ENCODE data around the gene ZKSCAN5. TPM values are rescaled to one million over a fixed set of nuclear protein-coding genes. Genes with fewer than 3 reads are reported as not detected.
A peak's percentile ranks its signal among the peaks of the same experiment; 100 is the strongest.

The ZKSCAN5 gene
- total RNA-seq, 2 experiments from 2014 or later, result 7.6 to 7.9 TPM

- CTCF ChIA-PET, result interaction anchor here (1.0 kb wide), 1 partner anchor 46 kb away, joined by 3 read pairs; the partner anchor contains the start of gene ZKSCAN5
- no peak for ATAC-seq
- TF ChIP-seq, protein P1, sequence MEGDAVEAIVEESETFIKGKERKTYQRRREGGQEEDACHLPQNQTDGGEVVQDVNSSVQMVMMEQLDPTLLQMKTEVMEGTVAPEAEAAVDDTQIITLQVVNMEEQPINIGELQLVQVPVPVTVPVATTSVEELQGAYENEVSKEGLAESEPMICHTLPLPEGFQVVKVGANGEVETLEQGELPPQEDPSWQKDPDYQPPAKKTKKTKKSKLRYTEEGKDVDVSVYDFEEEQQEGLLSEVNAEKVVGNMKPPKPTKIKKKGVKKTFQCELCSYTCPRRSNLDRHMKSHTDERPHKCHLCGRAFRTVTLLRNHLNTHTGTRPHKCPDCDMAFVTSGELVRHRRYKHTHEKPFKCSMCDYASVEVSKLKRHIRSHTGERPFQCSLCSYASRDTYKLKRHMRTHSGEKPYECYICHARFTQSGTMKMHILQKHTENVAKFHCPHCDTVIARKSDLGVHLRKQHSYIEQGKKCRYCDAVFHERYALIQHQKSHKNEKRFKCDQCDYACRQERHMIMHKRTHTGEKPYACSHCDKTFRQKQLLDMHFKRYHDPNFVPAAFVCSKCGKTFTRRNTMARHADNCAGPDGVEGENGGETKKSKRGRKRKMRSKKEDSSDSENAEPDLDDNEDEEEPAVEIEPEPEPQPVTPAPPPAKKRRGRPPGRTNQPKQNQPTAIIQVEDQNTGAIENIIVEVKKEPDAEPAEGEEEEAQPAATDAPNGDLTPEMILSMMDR (IDR thresholded peaks at IDR 0.05), result no peak
- POLR2A ChIA-PET, result interaction anchor here (1.8 kb wide), 1 partner anchor 14 kb away, joined by 8 read pairs; no protein-coding TSS in a partner anchor
- H3K27me3 Mint-ChIP-seq, result no peaks in the 10 kb centered on the region
- no peaks in the 10 kb centered on the region for H3K9me3 Mint-ChIP-seq
- peak overlapping the region; percentile 46 for H3K27ac Mint-ChIP-seq
- no peak for DNase-seq
- peaks cover 17% of the 10 kb centered on the region for H3K4me1 Mint-ChIP-seq (ENCODE audit: low read depth)
- intact Hi-C loops (cut with micrococcal nuclease), result no loop called here
- H3K36me3 Mint-ChIP-seq (ENCODE audit: low read depth), result peaks cover 38% of the 10 kb centered on the region
- no peak overlapping the region for H3K4me3 Mint-ChIP-seq
Measured at GRCh38 chr7:99457650-99458493, 46.6 kb upstream of the ZKSCAN5 start.

DNA sequence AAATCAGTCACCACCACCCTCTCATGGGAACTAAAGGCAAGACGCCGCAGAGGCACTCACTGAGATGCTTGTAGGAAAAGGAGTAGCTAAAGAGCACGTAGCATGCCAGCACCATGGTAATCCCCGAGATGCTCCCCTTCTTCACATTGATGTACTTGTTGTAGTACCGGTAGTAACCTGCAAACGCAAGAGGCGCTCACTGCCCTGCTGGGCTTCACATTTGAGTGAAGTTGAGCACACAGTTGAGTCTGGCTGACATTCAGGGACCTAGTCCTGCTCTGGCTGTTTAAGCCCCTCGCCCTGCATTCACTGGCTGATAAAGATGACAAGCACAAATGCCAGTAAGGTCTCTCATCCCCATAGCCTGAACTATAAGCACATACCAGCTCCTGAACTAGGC lies 45.4 kb upstream of the ZKSCAN5 start:
- TF ChIP-seq, protein P1 (IDR thresholded peaks at IDR 0.05), result peak; percentile 48
- ATAC-seq (peak; percentile 81), DNase-seq (peak; percentile 62)
- H3K4me1 Mint-ChIP-seq (ENCODE audit: low read depth), result peaks cover 23% of the 10 kb centered on the region
- intact Hi-C loops (cut with micrococcal nuclease), result no loop called here
- no peaks in the 10 kb centered on the region for H3K9me3 Mint-ChIP-seq
- H3K4me3 Mint-ChIP-seq, result no peak overlapping the region
- POLR2A ChIA-PET, result interaction anchor here (0.8 kb wide), 1 partner anchor 9 kb away, joined by 3 read pairs; no protein-coding TSS in a partner anchor
- CTCF ChIA-PET, result interaction anchor here (1.0 to 2.3 kb wide), 2 partner anchors 16 to 45 kb away, joined by 3 to 7 read pairs; partner anchors contain the start of gene ZKSCAN5
- H3K27me3 Mint-ChIP-seq, result no peaks in the 10 kb centered on the region
- H3K36me3 Mint-ChIP-seq (ENCODE audit: low read depth), result peaks cover 42% of the 10 kb centered on the region
- peak overlapping the region; percentile 12 for H3K27ac Mint-ChIP-seq

- H3K27me3 Mint-ChIP-seq, result no peaks in the 10 kb centered on the region
- H3K4me3 Mint-ChIP-seq, result no peak overlapping the region
- CTCF ChIA-PET, result interaction anchor here (1.5 to 2.3 kb wide), 2 partner anchors 17 to 40 kb away, joined by 4 to 7 read pairs; no protein-coding TSS in a partner anchor
- peaks cover 43% of the 10 kb centered on the region for H3K36me3 Mint-ChIP-seq (ENCODE audit: low read depth)
- intact Hi-C loops (cut with micrococcal nuclease), result no loop called here
- H3K9me3 Mint-ChIP-seq, result no peaks in the 10 kb centered on the region
- POLR2A ChIA-PET, result interaction anchor here (1.3 kb wide), 1 partner anchor 43 kb away, joined by 3 read pairs; the partner anchor contains the start of gene ZKSCAN5
- H3K4me1 Mint-ChIP-seq (ENCODE audit: low read depth), result peaks cover 29% of the 10 kb centered on the region
- ATAC-seq (no peak), DNase-seq (no peak)
- H3K27ac Mint-ChIP-seq, result peak overlapping the region; percentile 5
- TF ChIP-seq, protein P1 (IDR thresholded peaks at IDR 0.05), result no peak
Measured at GRCh38 chr7:99460651-99461050, 43.8 kb upstream of the ZKSCAN5 start.

DNA sequence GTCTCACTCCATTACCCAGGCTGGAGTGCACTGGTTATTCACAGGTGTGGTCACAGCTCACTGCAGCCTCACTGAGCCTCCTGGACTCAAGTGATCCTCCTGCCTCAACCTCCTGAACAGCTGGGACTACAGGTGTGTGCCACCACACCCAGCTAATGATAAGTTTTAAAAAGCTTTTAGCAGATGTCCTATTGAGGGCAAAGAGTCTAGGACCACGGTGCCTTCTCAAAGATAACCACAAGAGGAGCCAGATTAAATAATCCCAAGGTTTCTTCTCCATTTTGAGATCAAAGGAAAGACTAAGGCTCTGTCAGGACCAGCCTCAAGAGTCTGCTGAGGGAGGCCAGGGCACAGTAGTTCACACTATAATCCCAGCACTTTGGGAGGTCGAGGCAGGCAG lies 43.2 kb upstream of the ZKSCAN5 start:
- no peak for DNase-seq
- intact Hi-C loops (cut with micrococcal nuclease), result no loop called here
- no peaks in the 10 kb centered on the region for H3K9me3 Mint-ChIP-seq
- ATAC-seq, result no peak
- POLR2A ChIA-PET, result no interaction called here
- peaks cover 46% of the 10 kb centered on the region for H3K36me3 Mint-ChIP-seq (ENCODE audit: low read depth)
- TF ChIP-seq, protein P1 (IDR thresholded peaks at IDR 0.05), result peak; percentile 28
- no peak overlapping the region for H3K4me3 Mint-ChIP-seq
- peaks cover 32% of the 10 kb centered on the region for H3K4me1 Mint-ChIP-seq (ENCODE audit: low read depth)
- no peaks in the 10 kb centered on the region for H3K27me3 Mint-ChIP-seq
- H3K27ac Mint-ChIP-seq, result no peak overlapping the region
- CTCF ChIA-PET, result interaction anchor here (1.5 kb wide), 1 partner anchor 41 kb away, joined by 4 read pairs; no protein-coding TSS in a partner anchor

- peaks cover 31% of the 10 kb centered on the region for H3K4me1 Mint-ChIP-seq (ENCODE audit: low read depth)
- no peak for DNase-seq
- intact Hi-C loops (cut with micrococcal nuclease), result no loop called here
- H3K27ac Mint-ChIP-seq, result peak overlapping the region; percentile 92
- ChIA-PET POLR2A (interaction anchor here (0.7 to 1.8 kb wide), 15 partner anchors 10 to 646 kb away, joined by 3 to 6 read pairs (median 4); partner anchors contain the start of genes PDAP1, ZKSCAN5 and ZNF394), CTCF (interaction anchor here (1.2 kb wide), 1 partner anchor 34 kb away, joined by 4 read pairs; the partner anchor contains the start of gene ZNF394)
- H3K27me3 Mint-ChIP-seq, result no peaks in the 10 kb centered on the region
- peaks cover 28% of the 10 kb centered on the region for H3K36me3 Mint-ChIP-seq (ENCODE audit: low read depth)
- H3K9me3 Mint-ChIP-seq, result no peaks in the 10 kb centered on the region
- ATAC-seq, result peak; percentile 2
- H3K4me3 Mint-ChIP-seq, result peak overlapping the region; percentile 97
- TF ChIP-seq, protein P1 (IDR thresholded peaks at IDR 0.05), result no peak
Measured at GRCh38 chr7:99465421-99465768, 39.1 kb upstream of the ZKSCAN5 start.
